Kidney tubule cell (primary cell): Measurements from ENCODE around the gene NRDE2.
"Not testable (repeated sequence)": the region's sequence is repeated elsewhere in the genome, so short reads cannot be mapped to it uniquely, and the experiment has no call there.

Experiments
- DNase-seq: peaks from one replicate; pipeline ENCODE4 v3.0.0-alpha.2; 2018; ENCODE audit warnings: low spot score

The NRDE2 gene

DNA sequence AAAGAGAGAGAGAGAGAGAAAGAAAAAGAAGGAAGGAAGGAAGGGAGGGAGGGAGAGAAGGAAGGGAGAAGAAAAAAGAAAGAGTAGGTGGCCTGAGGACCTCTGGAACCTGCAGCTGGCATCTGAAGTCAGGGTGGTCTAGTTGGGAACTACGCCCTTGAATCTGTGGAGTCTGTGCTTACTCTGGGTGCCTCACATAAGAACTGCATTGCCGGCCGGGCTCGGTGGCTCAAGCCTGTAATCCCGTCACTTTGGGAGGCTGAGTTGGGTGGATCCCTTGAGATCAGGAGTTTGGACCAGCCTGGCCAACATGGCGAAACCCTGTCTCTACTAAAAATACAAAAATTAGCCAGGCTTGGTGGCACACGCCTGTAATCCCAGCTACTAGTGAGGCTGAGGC, 10.0 kb upstream of the NRDE2 start:
- no peak for DNase-seq

DNA sequence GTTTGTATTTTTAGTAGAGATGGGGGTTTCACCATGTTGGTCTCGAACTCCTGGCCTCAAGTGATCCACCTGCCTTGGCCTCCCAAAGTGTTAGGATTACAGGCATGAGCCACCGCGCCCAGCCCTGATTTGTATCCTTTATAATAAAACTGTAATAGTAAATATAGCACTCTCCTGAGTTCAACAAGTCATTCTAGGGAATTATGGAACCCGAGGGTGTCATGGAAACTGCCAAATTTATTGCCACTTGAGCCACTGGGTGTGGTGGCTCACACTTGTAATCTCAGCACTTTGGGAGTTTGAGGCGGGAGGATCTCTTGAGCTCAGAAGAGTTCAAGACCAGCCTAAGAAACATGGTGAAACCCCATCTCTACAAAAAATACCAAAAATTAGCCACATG, 9.5 kb upstream of the NRDE2 start:
- not testable (repeated sequence) for DNase-seq

DNA sequence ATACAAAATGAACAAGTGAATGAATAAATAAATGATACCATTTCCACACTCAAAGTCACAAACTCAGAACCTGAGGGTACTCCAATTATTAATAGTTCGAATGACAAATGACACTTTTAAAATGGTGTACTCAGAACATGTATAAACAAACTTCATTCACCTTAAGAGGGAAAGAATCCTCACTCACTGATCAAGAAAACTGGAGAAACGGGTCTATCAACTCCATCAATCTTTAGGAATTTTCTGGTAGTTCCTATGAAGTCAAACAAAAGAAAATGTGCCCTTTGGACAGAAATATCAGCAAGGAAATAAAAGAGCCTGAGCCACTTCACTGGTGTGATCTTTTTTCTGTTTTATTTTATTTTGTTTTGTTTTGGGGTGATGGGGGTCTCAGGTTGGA, 5.2 kb upstream of the NRDE2 start:
- no peak for DNase-seq

DNA sequence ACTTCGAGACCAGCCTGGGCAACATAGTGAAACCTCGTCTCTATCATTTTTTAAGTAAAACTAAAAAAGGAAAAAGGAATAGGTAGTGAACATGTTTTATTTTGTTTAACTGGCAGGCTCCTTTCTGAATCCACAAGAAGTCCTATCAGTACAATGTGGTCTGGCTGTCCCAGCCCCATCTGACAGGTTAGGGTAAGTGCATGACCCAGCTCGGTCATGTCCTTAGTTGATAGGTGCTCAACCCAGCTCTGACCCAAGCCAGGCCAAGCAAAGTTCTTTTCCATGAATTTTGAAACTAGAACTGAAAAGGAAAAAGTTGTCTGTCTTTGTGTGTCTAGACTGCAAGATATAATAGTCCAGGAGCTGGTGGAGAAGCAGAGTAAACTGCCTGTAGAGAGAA, 4.7 kb upstream of the NRDE2 start:
- no peak for DNase-seq

DNA sequence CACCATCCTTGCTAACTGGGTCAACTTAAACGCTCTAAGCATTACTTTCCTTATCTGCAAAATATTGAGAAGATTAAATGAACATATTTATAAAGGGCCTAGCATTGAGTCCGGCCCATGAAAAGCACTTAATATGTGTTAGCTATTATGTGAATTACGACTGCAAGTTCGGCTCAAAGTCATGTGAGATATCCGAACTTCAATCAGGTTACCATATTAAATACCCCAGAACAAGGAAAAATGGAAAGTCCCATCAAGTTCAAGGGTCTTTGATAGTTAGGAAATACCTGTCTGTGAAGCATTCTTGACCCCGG, 487 bp upstream of the NRDE2 start:
- no peak for DNase-seq

DNA sequence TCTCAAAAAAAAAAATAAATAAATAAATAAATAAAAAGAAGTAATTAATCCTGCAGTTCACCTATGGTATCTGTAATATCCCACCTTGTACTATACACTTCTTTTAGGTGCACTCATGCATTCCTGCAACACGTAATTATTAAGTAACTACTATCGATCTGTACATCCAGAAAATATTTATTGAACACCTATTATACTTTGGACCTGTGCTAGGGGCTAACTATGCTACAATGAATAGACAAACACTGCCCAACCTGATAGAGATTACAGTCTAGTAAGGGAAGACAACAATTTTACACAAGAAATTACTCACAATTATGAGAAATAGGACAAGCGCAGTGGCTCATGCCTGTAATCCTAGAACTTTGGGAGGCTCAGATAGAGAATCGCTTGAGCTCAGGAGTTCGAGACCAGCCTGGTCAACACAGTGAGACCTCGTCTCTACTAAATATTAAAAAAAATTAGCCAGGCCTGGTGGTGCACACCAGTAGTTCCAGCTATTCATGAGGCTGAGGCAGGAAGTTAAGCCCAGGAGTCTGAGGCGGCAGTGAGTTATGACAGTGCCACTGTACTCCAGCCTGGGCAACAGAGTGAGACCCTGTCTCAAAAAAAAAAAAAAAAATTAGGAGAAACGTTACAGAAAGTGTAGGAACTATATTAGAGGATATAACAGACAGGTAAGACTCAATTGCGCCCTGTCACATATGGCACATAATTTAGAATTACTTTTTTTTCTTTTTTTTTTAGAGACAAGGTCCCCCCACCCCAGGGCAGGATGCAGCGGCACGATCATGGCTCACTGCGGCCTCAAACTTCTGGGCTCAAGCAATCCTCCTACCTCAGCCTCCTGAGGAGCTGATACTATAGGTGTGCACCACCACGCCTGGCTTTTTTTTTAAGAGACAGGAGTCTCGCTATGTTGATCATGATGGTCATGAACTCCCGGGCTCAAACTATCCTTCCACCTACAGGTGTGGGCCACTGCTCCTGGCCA, 1.2 kb downstream of the NRDE2 start:
- no peak for DNase-seq

DNA sequence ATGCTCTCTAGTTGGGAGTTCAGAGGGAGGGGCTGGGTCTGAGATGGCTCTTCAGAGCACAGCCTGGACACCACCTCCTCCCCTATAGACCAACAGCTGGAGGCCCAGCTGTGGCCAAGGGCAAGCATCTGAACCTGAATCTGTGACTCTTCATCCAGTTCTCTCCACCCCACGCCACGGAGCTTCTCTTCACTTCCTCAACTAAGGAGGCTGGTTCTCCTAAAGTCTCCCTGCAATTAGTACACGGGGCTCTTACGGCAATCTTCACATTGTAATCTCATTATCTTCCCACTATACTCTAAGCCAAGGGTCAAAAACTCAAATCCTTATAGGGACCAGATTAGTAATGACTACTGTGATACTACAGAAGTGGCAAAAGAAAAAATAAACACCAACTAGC, 9.8 kb downstream of the NRDE2 start:
- DNase-seq: no peak

DNA sequence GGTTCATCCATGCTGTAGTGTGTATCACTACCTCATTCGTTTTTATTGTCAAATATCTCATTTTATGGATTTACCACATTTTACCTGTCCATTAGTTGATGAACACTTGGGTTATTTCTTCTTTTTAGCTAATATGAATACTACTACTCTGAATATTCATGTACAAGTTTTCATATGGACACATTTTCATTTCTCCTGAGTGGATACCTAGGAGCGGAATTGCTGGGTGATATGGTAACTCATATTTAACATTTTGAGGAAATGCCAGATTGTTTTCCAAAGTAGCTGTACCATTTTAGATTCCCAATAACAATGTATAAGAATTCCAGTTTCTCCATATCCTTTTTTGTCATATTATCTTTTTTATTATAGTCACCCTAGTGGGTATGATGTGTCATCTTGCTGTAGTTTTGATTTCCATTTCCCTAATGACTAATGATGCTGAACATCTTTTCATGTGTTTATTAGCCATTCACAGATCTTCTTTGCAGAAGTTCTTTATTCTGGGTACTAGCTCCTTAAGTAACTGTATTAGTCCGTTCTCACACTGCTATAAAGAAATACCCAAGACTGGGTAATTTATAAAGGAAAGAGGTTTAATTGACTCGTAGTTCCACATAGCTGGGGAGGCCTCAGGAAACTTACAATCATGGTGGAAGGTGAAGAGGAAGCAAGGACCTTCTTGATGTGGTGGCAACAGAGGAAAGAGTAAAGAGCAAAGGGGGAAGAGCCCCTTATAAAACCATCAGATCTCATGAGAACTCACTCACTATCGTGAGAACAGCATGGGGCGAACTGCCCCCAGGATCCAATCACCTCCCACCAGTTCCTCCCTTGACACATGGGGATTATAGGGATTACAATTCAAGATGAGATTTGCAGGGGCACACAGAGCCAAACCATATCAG, 11.9 kb downstream of the NRDE2 start:
- no peak for DNase-seq

DNA sequence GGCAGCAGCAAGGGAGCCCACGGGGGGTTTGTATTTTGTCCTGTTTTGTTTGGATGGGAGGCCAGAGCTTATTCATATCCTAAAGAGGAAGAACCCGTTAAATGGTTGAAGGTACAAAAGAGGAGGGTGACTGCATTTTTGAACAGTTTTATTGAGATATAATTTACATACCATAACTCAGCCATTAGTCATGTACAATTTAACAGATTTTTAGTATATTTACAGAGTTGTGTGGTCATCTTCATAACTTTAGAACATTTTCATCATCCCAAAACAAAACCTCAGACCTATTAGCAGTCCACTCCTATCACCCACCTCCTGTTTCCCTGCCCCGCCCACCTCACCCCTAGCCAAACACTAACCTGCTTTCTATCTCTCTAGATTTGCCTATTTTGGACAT, 12.6 kb downstream of the NRDE2 start:
- DNase-seq: no peak

DNA sequence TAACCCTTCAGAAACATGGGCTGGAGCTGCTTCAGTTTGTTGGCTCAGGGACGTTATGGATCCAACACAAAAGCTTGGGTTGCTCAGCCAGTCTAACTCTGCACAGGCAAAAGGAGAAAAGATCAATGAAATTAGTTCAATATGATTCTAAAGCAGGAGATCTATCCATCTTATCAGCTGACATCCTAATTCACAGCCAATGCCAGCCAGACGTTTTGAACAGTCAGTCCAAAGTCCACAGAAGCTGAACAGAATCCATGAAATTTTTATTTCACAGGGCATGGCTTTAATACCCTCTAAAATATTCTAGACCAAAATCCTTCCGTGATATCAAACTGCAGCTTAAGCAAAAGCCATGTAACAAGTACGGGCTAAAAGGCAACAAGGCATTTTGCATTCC, 13.7 kb downstream of the NRDE2 start:
- no peak for DNase-seq

DNA sequence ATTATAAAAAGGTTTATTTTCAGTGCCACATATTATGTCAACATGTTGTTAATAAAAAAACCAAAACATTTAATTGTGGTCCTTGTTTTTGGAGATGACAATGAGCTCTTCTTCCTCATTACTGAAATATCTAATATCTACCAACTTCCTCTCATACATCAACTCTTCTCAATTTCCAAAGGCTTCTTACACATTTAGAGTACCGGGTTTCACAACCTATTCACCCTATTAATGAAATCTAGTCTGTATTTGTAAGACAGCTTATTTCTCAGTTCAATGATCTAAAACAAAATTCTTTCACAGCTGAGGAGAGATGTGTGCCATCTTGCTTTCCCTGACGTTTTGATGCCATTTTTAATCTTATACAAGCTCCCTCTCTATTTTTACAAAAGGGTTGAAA, 14.5 kb downstream of the NRDE2 start:
- DNase-seq: no peak

DNA sequence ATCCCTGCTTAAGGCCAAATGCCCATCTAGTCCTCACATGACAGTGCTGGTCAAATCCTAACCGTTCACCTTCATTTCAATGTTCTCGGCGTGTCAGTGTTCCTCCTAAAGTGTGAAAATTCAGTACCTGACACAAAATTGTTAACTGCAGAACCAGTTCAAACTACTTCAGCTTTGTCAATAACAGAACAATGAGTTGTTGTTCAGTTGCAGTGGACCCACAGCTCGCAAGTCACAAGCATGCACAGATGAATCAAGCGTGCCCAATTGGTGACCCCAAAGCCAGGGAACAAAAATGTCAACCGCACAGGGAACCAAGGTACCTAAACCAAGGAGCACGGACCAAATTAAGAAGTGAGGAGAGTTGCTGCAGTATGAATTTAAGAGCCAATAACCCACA, 23.2 kb downstream of the NRDE2 start:
- DNase-seq: no peak

DNA sequence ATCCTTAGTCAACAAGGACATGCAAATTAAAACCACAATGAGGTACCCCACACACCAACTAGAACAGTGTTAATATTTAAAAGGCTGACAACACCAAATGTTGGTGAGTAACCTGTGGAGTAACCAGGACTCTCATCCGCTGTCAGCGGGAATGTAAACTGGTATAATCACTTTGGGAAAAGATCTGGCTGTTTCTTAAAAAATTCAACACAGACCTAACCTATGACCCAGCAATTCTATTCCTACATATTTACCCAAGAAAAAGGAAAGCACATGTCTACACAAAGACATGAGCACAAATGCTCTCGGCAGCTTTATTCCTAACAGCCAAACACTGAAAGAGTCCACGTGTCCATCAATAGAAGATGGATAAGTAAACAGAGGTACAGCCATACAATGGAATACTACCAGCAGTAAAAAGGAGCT, 26.6 kb downstream of the NRDE2 start:
- peak; percentile 74 for DNase-seq

DNA sequence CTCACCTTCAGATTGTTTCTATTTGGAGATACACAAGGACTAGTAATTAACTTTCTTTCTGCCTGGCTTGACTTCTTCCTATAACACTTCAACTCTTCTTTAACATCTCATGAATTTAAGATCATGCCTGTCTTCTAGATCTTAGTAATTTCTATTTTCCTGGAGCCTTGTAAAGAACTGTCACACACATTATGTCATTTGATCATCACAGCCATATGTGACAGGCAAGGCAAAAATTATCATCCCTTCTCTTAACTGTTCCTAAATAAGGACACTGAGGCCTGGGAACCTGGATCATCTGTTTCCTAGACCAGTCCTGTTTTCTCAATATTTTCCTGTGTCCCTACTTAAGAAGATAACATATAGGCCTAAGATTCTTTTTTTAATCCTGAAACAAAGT, 27.2 kb downstream of the NRDE2 start:
- DNase-seq: no peak

DNA sequence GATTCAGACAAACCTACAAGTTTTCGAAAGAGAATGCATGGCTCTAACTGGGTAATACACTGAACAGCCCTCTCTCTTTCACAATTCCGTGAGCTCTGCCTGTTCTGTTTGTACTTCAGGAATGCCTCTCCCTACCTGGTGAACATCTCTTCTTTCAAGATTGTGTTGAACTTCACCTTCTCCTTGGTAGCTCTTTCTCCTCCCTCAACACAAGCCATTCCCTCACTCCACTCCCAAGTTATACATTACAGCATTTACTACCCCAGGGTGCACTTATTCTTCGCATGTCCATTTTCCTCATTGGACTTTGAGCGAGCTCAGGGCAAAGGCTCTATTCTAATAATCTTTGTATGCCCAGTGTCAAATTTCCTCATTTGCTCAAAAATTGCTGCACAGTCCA, 28.3 kb downstream of the NRDE2 start:
- no peak for DNase-seq

DNA sequence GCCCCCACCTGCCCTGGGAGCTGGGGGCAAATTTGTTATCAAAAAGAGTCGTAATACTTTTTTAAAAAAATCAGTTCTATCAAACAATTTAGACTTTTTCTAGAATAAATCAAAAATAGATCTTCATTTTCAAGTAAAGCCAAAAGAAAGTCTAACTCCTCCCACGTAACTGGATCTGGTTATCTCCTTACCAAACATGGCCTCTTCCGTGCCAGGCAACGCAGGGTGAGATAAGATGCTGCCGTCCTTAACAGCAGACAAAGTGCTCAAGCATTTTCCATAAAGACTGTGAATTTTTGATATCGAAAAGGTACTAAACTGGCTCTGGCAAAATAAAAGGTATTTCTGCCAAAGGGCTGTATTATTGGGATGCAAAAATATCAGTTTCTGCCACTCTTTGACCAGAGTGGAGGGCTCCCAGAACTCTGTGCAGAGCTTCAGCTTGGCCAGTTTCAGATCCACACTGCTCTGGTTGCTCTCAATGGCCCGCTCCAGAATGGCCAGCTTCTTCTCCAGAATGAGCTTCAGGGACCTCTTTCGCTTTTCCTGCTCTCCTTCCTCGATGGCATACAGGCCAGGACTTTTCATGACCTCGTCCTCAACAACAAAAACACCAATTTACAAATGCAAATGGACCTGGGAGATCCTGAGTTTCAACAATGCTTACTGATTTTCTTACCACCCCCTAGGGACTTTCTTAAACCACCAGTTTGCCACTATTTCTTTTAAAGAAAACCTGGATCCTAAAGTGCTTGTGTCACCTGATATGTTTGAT, 29.0 kb downstream of the NRDE2 start:
- DNase-seq: no peak

DNA sequence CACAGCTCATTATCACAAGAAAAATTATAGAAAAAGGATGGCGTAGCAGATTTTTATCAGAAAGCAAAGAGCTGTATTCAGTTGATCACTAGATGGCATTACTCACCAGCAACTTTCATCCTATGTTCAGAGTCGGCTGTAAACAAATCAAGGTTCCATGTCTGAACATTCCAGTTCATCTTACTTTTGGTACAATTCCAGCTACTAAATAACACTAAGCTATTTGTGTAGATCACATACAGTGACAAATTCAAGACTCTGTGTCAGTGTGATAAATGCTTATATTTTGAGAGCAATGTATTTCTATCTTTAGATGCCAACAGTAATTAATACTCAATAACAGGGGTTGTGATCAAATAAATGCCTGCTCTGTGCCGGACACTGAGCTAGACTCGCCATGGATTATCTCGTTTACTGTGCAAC, 30.1 kb downstream of the NRDE2 start:
- DNase-seq: peak; percentile 49

DNA sequence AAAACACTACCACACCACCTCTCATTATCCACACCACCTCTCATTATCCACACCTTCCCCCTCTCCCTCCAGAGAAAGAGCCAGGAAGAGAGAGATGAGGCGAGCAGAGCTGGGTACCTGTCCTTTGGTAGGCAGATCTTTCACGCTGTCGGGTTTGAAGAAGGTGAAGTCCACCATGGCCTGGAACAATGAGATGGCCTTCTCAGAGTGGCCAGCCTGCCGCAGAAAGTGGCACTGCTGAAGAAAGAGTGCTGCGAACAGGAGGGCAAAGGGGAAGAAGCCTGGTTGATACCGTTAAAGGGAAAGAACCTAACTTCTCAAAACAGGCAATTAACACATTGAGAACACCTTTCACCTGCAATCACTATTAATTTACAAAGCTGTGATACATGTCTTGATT, 30.6 kb downstream of the NRDE2 start:
- no peak for DNase-seq

DNA sequence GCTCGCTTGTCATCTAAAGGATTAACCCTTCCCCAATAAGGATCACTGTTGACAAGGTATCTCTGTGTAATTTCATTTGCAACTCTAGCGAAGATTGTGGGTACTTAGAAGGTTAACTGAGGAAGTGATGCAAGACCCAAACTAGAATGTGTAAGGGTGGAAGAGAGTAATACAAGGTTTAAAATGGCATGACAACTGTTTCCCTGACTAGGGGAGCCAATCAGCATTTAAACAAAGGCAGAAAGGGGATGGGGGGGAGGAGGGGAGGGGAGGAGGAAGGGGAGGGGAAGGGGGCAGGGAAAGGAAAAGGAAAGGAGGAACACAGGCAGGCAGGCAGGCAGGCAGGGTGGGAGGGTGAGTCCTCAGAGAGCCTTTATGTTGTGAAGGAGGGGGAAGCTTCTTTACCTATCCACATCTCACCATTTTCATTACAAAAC, 31.1 kb downstream of the NRDE2 start:
- DNase-seq: no peak

DNA sequence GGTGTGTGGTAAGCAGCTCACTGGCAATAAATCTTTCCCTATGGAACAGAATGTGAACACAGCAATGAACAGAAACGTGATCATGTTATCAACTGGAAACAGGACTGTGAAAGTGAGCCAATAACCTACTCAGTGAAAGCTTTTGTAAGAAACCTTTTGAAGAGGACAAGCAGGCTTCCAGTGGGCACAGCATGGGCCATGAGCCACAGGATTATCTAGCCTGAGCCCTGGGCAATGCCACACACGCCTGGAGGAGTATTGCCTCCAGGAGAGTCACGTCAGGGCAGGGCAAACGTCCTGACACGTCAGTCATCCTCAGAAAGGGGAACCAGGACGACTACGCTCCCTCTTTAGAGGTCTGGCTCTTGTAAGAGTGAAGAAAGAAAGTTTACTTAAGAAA, 32.3 kb downstream of the NRDE2 start:
- DNase-seq: no peak

DNA sequence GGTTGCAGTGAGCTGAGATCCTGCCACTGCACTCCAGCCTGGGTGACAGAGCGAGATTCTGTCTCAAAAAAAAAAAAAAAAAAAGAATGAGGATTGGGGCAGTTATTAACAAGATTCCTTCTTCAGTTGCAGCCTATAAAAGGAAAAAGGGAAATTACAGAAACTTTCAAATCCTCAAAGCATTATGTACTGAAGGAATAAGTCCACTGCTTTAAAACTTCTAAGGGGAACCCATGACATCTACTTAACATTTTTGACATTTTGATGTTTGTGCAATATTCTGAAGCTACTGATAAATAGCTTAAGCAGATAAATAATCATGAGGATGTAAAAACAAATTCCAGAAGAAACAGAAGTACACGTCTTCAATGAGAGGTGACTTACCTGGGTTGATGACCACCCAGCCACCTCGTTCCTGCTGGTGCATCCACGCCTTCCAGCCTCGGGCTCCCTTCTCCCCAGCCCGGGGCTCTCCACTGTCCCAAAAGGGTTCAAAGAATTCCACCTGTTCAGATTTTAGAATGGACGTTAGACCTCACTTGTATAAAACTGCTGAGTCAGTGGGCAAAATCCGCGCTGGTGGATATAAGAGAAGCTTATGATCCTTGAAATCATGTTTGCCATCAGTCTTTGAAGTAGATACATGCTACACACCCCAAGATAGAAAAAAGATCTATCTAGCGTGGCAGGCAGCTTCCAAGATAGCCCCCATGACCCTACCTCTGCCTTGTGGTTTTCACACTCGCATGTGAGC, 33.7 kb downstream of the NRDE2 start:
- DNase-seq: no peak

DNA sequence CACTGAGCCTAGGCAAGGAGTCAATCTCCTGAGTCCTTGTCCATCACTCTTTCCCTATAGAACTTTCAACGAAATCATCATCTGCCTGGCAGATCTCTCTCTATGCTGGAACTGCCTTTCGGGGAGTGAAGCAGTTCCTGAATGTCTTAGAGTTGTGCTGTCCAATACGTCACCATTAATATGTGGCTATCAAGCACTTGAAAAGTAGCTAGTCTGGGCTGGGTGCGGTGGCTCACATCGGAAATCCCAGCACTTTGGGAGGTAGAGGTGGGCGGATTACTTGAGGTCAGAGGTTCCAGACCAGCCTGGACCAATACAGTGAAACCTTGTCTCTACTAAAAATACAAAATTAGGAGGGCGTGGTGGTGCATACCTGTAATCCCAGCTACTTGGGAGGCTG, 35.1 kb downstream of the NRDE2 start:
- no peak for DNase-seq
